ENCODE data around the gene MPPED2.

The MPPED2 gene

DNA sequence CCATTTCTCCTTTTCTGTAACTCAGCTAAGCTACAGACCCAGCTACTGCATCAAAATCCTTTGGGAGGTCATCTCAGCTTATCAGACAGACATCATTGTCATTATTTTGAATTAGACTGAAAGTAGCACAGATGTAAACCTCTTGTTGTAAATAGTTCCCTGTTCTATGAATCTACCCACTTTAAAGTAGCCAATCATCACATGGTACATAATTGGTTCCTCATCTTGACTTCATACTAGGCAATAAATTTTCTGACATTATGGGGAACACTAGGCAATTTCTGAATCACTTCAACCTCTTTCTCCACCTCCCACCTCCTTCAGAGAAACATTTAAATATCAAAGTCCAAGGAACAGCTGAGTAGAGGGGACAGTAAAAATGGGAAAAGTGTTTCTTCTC lies 47.9 kb downstream of the MPPED2 start:
- H3K4me3 ChIP-seq (ENCODE audit: low read depth, low read length), result no peak overlapping the region
- TF ChIP-seq, protein P1, sequence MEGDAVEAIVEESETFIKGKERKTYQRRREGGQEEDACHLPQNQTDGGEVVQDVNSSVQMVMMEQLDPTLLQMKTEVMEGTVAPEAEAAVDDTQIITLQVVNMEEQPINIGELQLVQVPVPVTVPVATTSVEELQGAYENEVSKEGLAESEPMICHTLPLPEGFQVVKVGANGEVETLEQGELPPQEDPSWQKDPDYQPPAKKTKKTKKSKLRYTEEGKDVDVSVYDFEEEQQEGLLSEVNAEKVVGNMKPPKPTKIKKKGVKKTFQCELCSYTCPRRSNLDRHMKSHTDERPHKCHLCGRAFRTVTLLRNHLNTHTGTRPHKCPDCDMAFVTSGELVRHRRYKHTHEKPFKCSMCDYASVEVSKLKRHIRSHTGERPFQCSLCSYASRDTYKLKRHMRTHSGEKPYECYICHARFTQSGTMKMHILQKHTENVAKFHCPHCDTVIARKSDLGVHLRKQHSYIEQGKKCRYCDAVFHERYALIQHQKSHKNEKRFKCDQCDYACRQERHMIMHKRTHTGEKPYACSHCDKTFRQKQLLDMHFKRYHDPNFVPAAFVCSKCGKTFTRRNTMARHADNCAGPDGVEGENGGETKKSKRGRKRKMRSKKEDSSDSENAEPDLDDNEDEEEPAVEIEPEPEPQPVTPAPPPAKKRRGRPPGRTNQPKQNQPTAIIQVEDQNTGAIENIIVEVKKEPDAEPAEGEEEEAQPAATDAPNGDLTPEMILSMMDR (IDR thresholded peaks at IDR 0.05; ENCODE audit: low read depth, low read length, missing control alignments), result no peak
- DNase-seq (ENCODE audit: low read depth), result no peak

DNA sequence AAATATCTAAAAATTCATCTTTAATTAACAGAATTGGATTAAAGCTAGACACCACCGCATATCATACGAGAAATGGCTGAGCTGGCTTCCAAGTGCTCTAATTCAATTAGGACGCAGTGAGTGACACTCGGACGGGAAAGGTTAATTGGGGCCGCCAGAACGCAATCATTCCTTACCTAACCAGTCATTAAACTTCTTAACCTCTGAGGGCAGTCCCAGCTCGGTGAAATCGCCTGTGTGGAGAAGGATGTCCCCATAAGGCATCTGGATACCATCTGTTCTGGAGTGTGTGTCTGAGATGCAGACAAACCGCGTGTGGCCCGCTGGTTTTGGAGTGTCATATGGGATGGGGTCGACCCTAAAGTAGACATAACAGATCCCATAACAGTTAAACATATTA lies 50.3 kb downstream of the MPPED2 start:
- TF ChIP-seq, protein P1 (IDR thresholded peaks at IDR 0.05; ENCODE audit: low read depth, low read length, missing control alignments), result no peak
- no peak for DNase-seq (ENCODE audit: low read depth)
- no peak overlapping the region for H3K4me3 ChIP-seq (ENCODE audit: low read depth, low read length)

GRCh38 chr11:30533445-30533947 lies 52.7 kb downstream of the MPPED2 start:
- no peak overlapping the region for H3K4me3 ChIP-seq (ENCODE audit: low read depth, low read length)
- TF ChIP-seq, protein P1 (IDR thresholded peaks at IDR 0.05; ENCODE audit: low read depth, low read length, missing control alignments), result no peak
- no peak for DNase-seq (ENCODE audit: low read depth)

DNA sequence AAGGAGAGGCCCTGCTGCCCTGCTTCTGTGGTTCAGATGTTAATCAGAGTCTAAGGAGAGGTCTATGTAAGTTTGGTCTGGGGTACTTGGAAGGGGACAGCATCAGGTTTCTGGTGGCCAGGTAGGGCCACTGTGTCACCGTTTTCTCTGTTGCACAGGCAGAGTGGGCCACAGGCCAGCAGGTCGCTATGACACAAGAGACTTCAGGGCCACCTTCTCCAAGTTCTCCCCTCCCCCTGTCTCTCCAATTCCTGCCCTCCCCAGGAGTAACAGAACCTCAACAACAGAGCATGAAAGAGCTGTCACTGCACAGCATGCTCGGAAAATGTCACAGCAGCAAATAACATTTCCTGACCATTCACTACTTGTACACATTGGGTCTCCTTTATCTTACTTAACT lies 58.6 kb downstream of the MPPED2 start:
- DNase-seq (ENCODE audit: low read depth), result no peak
- TF ChIP-seq, protein P1 (IDR thresholded peaks at IDR 0.05; ENCODE audit: low read depth, low read length, missing control alignments), result no peak

DNA sequence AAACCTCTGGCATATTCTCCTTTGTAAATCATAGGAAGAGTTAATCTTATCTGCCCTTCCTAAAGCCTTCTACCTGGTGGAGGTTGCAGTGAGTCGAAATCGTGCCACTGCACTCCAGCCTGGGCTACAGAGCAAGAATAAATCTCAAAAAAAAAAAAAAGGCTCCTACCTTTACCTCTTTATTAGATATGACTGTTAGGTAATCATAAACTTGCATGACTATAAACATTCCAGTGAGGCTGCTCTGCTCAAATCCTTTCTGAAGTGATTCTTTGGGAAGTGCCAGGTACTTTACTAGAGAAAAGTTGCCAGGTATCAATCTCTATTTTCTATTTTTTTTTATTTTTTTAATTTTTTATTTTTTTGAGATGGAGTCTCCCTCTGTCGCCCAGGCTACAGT lies 59.6 kb downstream of the MPPED2 start:
- no peak overlapping the region for H3K4me3 ChIP-seq (ENCODE audit: low read depth, low read length)
- DNase-seq (ENCODE audit: low read depth), result no peak
- TF ChIP-seq, protein P1 (IDR thresholded peaks at IDR 0.05; ENCODE audit: low read depth, low read length, missing control alignments), result no peak

More for the DNA sequence above, 58.6 kb downstream of the MPPED2 start:
- no peak overlapping the region for H3K4me3 ChIP-seq (ENCODE audit: low read depth, low read length)

DNA sequence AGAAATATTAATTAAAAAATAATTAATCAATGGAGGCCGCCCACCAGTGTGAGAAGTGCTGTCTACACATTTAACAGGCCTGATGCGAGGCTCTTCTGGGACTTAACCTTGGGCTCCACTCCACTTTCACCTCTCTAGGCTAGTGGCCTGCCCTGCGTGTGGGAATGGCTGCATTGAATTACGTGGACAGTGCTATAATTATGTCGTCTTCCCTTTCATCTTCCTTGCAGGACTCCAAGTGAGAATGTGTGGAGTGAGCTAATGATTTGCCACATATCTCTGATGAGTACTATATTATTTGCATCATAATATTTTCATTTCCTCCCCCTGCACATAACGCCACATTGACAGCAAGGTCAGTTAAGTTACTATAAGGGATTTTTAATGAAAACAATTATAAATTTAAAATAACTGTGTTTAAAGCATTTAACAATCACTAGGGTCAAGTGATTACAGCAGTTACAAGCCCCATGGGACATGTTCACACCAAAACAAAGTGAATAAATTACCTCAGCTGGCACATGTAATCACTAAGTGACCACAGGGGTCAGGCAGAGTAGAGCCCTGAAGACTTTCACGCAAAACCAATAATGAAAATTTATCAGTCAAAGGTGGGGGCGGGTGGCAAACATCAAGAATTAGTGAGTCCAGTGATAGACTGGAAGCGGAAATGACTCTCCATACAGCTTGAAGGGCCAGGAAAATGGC lies 63.5 kb downstream of the MPPED2 start:
- H3K4me3 ChIP-seq (ENCODE audit: low read depth, low read length), result no peak overlapping the region
- TF ChIP-seq, protein P1 (IDR thresholded peaks at IDR 0.05; ENCODE audit: low read depth, low read length, missing control alignments), result no peak
- DNase-seq (ENCODE audit: low read depth), result no peak
